NCI-H128 (cell line): ENCODE data around the gene DRAXIN.

Experiments used
- DNase-seq: peaks from one replicate; lab custom pipeline; 2025; ENCODE audit not compliant: unreplicated experiment; lab: John Stamatoyannopoulos, UW

The DRAXIN gene

DNA sequence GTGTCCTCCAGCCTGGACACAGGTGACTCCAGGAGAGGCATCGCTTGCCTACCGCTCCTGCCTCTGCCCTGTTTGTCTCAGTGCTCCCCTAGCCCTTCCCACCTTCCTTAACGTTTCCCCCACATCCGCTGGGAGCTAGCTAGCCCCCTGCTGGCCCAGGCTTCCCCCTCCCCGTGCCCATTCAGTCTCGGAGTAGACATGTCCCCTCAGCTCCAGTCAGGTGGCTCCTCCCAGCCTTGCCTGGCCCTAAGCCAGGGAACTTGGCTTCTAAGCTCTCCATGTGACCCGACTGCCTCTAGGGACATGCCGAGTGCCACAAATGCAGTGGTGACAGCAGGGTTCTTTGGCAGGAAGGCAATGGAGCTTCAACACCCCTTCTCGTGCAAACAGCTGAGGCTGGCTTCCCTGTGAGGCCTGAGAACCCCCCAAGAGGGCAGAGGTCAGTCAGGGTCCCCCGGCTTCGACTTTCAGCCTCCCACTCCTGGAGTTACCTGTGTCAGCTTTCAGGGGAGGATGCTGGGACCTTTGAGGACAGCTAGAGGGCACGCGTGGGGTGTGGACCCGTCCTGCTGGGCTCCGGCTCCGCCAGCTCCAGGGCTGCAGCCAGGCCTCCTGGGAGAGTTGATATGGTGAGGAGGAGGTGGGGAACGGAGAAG lies 16.2 kb downstream of the DRAXIN start:
- DNase-seq, result peak; percentile 64

DNA sequence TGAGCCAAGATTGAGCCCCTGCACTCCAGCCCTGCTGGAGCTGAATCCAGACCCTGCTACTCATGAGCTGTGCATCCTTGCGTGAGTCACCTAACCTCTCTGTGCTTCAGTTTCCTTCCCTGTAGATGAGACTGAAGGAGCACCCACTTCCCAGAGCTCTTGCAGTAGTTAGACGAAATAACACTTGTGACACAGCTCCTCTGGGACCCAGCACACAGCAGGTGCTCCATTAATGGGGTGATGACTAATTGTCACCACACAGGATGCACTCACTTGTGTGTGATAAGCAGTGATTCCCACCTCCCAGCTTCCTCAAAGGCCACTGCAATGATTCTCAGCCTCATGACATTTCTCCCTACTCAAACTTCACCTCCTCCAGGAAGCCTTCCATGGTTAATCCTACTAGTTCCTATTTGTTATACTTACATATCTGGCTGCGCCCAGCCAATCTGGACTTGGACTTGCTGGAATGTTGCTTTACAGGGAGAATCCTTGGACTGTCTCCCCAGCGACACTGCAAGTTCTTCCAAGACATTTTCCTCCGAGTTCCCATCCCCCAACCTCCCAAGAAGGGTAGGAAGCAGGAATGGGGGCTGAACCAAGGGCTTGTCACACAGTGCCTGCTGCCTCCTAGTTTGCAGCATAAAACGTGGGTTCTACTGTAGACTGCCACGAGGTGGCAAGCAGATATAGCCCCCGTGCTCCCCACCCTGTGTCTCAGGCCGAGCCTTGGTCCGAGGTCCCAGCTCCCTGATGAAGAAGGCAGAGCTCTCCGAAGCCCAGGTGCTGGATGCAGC lies 17.2 kb downstream of the DRAXIN start:
- no peak for DNase-seq

DNA sequence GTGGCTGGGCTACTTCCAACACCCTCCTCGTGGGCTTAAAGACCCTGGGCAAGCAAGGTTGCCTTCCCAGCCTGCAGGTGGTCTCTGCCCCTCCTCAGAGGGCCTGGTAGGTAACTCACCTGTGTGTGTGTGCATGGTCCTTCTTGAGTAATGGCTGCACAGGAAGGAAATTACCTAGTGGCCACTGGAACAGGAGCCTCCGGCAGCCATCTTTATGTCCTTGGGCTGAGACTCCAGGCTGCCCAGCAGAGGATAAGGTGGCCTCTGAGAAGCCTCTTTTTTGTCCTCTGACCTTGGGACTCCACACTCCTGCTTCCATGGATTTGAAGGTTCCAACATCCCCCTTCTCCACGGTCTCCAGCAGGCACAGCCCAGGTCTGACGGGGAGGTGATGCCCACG lies 20.0 kb downstream of the DRAXIN start:
- DNase-seq, result no peak

DNA sequence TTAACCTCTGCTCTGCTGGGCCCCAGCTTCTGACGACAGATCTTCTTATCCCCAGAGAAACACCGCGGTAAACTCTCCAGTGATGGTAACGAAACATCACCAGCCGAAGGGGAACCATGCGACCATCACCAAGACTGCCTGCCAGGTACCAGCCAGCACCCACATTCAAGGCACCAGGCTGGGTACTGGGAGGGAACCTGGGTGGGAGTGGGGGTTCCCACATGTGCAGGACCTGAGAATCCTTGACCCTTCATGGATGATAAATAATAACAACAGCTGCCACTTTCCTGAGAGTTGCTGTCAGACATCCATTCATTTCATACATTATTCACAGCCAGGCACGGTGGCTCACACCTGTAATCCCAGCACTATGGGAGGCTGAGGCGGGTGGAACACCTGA lies 20.8 kb downstream of the DRAXIN start:
- DNase-seq, result no peak

DNA sequence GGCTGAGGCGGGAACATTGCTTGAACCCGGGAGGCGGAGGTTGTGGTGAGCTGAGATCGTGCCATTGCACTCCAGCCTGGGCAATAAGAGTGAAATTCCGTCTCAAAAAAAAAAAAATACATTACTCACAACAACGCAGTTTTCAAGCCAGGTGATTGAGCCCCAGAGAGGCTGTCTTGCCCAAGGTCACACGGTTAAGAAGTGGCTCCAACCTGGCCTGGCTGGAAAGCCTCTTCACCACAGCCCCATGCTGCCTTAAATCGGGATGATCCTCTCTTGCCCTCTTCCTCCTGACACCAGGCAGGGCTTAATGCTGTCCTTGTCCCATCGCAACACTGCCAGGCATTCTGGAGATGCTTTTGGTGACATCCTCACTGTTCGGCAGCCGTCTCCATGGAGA lies 21.6 kb downstream of the DRAXIN start:
- no peak for DNase-seq

DNA sequence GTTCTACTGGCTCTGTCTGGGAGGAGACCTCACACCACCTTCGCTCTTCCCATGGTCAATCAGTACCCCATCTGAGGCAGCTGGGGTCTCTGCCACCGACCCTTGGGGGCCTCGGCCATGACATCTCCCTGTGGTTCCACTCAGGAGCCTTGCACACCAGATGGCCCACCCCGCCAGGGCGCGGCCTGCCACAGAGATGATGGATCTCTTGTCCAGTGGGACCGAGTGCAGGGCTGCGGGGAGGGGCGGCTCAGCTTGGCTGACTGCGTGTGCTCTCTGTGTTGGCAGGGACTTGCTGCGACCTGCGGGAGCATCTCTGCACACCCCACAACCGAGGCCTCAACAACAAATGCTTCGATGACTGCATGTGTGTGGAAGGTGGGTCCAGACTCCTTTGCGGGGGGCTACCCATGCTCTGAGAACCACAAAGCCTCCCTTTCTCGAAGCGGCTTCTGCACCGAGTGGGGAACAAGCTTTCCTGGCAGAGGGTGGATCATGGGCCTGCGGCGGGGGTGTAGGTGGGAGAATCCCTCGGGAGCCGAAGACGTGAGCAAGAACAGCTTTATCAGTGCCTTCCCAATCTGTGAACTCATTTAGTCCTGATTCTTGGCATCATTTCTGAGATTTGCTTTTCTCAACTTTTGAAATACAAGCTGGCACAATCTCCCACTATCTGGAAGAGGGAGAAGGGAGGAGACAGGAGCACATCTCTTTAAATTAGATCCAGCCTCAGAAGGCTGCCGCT lies 23.5 kb downstream of the DRAXIN start:
- DNase-seq, result no peak

DNA sequence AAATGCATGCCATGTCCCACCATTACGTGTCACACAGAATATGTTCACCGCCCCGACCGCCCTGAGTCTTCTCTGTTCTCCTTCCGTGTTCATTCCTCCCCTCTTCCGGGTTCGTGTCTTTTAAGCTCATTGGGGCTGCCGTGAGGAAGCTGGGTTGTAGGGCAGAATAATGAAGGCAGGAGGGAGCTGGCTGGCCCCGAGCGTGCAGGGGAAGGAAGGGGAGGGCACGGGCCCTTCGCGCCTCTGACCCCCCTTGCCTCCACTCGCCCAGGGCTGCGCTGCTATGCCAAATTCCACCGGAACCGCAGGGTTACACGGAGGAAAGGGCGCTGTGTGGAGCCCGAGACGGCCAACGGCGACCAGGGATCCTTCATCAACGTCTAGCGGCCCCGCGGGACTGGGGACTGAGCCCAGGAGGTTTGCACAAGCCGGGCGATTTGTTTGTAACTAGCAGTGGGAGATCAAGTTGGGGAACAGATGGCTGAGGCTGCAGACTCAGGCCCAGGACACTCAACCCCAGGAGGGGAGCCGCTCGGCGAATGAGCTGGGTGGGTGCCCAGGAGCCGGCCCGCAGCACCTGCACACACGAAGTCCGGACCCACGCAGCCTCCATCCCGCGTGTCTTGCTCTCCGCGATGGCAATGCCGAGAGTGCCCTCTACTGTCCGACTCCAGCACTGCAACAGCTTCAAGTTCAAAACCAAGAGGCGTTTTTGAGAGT lies 28.0 kb downstream of the DRAXIN start:
- DNase-seq, result no peak

DNA sequence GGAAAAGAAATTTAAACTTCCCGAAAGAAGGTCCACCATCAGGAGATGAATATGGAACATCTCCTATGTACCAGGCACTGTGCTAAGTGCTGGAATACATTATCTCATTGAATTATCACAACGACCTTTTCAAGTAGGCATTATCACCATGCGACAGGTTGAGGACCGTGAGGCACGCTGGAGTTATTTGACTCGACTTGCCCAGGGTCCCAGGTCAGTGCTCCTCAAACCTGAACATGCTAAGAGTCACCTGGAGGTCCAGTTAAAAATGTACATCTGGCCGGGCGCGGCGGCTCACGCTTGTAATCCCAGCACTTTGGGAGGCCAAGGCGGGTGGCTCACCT lies 28.5 kb downstream of the DRAXIN start:
- no peak for DNase-seq

DNA sequence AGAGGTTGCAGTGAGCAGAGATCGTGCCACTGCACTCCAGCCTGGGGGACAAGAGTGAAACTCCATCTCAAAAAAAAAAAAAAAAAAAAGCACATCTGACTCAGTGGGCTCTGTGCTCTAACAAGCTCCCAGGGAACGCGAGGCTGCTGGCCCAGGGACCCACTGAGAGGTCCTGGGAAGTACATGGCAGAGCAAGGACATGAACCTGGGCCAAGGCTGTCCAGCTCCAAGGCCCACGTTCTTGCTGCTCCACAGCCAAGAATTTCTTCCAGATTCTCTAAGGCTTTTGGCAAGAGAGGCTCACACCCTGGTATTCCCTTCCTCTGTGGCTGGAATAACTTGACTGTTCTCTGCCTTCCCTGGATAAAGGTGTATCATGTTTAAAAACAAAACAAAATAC lies 29.0 kb downstream of the DRAXIN start:
- no peak for DNase-seq

DNA sequence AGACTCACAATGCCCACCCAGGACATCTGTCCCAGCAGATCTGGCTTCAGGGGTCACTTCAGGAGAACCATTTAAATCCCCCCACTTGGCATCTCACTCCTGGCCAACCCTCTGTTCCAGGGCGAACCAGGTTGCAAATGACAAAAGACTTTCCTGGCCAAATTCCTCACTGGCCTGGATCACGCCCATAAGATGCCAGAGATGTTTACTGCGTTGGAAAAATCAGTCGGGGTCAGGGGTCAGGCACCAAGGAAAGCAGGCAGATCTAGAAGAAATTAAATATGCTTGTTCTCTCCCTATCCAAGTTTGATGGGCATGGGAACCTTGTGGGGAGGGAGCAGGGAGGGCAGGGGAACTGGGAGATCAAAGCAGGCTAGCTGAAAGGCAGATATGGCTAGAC lies 29.8 kb downstream of the DRAXIN start:
- DNase-seq, result no peak

DNA sequence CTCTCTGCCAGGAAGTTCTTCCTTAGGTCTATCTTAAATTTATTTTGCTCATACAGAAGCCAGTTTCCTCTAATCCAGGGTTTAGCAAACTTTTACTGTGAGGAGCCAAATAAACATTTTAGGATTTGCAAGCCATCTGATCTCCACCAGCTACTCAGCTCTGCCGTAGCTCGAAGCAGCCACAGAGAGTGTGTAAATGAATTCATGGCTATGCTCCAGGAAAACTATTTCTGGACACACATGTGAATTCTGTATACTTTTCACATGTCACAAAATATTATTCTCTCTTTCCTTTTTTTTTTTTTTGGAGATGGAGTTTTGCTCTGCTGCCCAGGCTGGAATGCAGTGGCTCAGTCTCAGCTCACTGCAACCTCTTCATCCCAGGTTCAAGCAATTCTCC lies 31.0 kb downstream of the DRAXIN start:
- DNase-seq, result no peak

DNA sequence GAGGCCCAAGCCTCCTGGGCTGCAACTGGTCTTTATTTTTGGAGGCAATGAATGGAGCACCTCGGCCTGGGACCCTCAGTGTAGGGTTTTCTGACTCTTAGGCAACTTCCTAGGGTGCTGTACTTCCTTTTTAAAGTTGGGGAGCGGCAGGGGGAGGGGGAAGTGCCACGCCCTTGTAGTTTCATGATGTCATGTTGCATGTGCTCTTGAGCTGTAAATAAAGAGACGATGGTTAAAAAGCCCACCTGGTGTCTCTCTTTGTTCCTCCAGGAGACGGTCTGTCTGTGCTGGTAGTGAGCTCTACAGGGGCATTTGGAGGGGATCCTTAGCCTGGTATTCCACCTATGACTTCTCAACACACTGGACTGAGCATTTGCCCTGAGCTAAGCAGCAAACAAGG lies 34.1 kb downstream of the DRAXIN start:
- no peak for DNase-seq

DNA sequence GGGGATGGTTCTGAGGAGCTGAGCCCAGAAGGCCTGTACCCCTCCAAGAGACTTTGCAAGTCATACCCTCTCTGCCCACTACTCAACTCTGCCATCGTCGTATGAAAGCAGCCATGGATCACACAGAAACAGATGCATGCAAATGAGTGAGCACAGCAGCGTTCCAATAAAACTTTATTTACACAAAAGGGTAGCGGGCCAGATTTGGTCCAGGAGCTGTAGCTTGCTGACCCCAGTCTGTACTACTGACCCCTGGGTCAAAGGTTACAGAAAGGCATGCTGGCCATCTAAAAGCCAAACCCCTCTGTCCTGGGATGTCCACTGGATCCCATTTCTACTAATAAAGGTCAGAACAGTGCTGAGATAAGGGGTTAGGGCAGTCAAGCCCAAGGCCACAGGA lies 35.6 kb downstream of the DRAXIN start:
- DNase-seq, result no peak

DNA sequence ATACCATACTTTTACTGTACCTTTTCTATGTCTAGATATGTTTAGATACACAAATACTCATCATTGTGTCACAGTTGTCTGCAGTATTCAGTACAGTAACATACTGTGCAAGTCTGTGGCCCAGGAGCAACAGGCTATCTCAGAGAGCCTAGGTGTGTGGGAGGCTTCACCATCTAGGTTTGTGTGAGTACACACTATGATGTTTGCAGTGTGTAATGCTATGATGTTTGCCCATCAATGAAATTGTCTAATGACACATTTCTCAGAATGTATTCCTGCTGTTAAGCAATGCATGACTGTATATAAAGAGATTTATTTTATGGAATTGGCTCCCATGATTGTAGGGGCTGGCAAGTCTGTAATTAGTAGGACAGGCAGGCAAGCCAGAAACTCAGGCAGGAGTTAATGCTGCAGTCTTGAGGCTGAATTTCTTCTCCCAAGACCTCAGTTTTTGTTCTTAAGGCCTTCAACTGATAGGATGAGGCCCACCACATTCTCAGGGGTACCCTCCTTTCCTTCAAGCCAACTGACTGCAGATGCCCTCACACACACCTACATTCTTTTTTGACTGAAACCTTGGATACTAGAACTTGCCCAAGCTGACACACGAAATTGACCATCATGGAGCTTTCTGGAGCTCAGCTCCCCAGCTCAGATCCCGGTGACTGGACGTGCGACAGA lies 36.8 kb downstream of the DRAXIN start:
- DNase-seq, result no peak

DNA sequence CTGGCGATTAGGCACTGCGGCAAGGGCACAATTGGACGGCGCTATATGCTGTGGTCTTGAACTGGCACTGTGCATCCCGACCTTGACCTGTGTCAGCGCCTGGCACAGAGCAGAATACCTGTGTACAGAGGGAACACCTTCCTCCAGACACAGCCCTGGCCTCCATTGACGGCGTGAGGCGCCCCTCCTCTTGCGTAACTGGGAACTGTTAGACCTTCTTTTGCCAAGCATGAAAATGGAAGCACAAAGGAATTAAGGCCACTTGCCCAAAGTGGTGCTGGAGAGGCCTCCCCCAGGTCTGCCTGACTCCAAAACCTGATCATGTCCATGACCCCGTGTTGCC lies 37.6 kb downstream of the DRAXIN start:
- no peak for DNase-seq

DNA sequence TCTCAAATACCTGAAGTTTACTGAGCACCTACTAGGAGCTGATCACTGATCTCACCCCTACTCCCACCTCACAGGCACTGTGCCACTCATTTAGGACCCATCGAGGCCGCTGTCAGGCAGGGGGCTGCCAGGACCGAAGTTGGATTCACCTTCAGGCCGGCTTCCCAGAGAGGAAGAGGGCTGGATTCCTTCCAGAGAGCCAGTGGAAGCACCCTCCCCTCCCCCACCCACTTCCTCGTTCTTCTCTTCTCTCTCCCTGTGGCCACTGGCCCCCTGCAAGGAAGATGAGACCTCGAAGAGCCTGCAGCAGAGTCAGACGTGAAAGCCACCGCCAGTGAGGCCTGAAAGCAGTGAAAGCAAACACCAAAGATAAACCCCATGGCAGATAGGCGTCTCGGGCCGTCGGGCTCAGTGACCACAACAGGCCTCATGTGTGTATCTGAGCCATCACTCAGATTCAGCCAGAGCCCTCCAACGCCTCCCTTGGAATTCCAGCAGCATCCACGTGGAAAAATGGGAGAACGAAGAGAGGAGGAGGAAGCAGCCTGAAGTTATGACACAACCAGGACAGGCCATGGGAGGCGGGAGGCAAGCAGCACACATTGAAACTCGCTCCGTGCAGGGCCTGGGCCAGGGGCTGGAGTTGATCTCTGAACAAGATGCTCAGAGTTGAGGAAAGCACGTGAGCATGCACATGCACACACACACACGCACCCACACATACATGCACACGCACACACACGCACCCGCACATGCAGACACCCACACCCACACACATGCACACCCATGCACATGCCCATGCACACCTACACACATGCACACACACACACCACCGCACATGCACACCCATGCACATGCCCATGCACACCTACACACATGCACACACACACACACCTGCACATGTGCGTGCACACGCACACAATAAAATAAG lies 38.3 kb downstream of the DRAXIN start:
- no peak for DNase-seq

DNA sequence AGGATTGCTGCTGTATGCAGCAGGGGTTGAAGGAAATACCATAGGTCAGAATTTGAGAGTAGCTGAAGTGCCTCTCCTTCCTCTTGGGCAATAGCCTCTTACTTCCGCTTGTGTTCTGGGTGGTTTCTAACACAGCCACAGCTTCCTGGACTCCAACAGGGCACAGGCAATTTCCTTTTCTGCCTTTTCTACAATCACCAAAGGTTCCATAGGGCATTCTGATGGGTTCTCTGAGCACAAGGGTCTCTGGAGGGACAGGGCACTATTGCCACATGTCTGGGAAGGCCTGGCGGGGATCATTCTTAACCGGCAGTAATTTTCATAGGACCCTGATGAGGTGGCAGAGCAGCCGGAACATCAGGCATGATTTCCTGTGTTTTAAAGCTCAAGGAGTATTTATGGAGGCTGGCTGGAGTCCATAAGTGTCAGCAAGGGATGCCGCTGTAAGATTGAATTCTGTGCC lies 39.0 kb downstream of the DRAXIN start:
- no peak for DNase-seq

DNA sequence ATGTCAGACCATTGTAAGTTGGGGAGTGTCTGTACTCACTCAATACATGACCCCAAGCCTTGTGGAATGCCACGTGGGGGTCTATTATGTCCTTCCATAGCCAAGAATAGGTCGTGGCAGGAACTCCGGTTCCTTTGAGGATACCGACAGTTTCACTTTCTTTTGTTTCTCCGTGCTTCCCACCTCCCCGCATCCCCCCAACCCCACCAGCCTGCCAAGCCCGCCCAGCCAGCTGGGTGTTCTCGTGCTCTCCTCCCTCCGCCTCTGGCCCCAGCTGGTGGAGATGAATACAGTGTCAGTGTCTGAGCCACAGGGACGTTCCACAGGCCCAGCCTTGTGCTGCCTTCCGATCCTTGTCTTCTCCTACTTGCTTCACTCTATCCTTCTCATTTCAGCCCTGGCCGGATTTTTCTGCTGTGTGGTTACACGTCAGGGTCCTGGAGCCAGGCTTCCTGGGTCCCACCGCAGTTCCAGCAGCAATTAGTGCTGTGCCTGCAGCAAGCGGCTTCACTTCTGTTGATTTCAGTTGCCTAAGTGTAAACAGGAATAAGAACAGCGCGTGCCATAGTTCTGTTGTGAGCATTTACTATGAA lies 40.3 kb downstream of the DRAXIN start:
- DNase-seq, result no peak

DNA sequence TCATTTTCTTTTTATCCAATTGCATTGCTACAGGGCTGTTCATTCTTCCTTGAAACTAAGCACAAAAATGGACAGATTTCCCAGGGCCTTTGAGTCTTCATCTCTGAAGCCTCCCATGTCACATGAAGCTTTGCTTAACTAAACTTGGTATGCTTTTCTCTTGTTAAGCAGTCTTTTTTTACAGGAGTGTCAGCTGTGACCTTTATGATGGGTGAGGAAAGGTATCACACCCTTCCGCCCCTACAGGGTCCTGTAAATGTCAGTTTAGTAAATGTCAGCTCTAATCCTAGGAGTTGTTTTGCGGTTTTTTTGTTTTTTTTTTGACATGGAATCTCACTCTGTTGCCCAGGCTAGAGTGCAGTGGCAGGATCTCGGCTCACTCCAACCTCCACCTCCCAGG lies 41.8 kb downstream of the DRAXIN start:
- no peak for DNase-seq

DNA sequence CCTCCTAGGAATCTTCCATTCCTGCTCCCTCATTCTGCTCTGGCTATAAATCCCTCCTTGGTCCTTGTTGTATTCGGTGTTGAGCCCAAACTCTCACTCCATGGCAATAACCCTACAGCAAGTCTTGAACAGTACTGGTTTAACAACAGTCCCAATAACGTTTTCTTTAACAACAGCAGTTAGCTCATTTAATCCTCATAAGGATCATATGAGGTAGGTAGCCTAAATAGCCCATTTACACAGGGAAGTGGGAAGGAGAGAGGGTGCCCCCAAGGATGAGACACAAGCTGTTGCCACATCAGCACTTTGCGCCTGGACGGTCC lies 44.0 kb downstream of the DRAXIN start:
- no peak for DNase-seq
